GM10266 (cell line): ENCODE results near the gene PHACTR2.

ENCODE experiments used
- DNase-seq: peaks from one replicate; pipeline ENCODE4 v3.0.0; 2012; ENCODE audit errors: extremely low spot score
- TF ChIP-seq, protein P1 (sequence below): IDR thresholded peaks from 2 replicates; pipeline ENCODE4 v1.5.1; 2012; ENCODE audit warnings: mild to moderate bottlenecking, low read depth; ENCODE audit not compliant: control insufficient read depth, insufficient read depth; ENCODE audit errors: missing control alignments

The PHACTR2 gene

DNA sequence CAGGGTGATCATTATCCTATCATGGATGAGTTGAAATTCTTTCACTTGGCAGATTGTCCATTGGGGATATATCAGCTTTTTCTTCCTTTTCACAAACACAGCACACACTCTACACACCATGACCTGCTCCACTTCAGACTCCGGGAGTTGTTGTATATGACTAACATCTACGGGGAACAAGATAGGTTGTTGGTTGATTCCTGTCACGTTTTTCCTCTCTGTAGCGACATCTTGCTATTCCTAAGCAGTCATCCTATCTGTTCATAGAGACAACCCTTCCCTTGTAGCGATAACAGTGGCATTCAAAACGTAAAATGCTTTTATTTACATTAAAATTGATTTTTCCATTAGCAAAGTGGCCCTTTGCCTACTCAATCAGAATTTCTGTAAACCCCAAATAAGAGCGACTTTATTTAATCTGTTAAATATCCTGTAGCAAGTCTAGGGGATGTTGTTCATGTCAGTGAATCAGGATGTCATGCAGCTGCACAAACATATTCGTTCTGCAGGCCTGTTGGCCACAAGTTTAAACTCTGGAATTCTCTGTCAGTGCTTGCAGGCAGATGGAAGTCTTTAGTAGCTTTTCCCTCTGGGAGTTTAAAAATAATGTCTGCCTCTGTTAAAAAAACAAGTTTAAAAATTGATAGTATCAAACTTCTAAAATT lies 23.1 kb downstream of the PHACTR2 start:
- TF ChIP-seq, protein P1, sequence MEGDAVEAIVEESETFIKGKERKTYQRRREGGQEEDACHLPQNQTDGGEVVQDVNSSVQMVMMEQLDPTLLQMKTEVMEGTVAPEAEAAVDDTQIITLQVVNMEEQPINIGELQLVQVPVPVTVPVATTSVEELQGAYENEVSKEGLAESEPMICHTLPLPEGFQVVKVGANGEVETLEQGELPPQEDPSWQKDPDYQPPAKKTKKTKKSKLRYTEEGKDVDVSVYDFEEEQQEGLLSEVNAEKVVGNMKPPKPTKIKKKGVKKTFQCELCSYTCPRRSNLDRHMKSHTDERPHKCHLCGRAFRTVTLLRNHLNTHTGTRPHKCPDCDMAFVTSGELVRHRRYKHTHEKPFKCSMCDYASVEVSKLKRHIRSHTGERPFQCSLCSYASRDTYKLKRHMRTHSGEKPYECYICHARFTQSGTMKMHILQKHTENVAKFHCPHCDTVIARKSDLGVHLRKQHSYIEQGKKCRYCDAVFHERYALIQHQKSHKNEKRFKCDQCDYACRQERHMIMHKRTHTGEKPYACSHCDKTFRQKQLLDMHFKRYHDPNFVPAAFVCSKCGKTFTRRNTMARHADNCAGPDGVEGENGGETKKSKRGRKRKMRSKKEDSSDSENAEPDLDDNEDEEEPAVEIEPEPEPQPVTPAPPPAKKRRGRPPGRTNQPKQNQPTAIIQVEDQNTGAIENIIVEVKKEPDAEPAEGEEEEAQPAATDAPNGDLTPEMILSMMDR: no peak
- no peak for DNase-seq

DNA sequence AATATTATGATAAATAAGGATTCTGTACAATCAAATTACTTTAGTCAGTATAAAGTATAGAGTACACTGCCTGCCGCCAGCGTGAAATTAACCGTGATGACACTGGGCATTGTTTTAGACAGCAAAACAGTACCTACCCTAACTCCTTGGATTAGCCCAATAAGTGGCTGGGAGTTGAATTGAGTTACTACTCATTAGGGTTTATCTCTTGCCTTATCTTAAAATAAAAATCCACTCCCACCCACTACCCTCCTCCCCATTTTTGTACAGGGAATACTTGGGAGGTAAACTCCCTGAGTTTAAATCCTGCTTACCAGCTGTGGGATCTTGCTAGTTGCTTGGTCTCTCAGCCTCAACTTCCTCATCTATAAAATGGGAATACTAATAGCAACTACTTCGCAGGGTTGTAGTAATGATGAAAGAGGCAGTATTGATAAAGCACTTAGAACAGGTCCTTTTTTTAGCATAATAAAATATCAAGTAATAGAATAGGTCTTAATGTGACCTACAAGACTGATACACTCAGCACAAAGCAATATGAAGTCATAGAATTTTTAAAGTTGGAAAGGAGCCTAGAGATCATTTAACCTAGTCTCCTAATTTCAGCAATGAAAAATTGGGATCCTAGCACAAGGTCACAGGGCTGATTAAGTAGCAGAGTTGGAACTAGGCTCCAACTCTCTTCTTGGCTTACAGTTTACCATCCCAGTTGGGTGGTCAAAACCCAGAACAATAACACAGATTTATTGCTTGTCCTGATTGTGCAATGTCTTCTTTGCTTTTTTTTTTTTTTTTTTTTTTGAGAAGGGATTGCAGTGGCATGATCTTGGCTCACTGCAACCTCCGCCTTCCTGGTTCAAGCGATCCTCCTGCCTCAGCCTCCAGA lies 23.8 kb downstream of the PHACTR2 start:
- TF ChIP-seq, protein P1: no peak
- DNase-seq: no peak

DNA sequence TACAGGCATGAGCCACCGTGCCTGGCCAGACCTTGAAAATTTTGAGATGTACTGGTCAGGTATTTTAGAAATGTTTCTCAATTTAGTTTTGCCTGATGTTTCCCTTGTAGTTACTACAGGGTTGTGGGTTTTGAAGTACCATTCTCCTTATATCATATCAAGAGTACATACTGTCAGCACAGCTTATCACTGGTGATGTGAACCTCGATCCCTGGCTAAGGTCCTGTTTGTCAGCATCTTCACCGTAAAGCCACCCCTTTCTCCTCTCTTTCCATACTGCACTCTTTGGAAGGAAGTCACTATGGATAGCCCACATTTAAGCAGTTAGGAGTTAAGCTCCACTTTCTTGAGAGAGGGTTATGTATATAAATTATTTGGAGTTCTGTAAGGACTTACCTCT lies 27.8 kb downstream of the PHACTR2 start:
- DNase-seq: no peak
- TF ChIP-seq, protein P1: no peak

DNA sequence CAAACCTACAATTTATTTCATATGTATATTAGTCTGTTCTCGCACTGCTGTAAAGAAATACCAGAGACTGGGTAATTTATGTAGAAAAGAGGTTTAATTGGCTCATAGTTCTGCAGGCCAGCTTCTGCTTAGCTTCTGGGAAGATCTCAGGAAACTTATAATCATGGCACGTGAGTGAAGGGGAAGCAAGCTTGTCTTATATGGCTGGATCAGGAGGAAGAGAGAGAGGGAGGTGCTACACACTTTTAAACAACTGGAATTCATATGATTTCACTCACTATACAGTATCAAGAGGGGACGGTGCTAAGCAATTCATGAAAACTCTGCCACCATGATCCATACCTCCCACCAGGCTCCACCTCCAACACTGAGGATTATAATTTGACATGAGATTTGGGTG lies 29.9 kb downstream of the PHACTR2 start:
- no peak for DNase-seq
- TF ChIP-seq, protein P1: no peak

DNA sequence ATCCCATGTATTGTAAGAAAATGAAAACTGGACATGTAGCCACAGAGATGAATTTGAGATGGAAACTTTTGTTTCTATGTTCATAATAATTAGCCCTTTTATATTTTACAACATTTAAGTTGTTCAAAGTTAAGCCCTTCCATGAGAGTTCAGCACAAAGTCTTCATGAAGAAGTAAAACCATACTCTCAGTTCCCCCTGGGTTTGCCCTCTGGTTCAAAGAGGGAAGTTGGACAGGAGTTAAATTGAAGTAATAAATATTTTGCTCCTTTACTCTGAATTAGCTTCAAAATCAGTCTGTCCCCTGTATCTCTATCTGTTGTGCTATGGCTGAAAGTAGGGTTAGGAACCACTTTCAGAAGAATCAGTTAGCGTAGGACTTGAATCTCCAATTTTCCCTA lies 31.1 kb downstream of the PHACTR2 start:
- TF ChIP-seq, protein P1: no peak
- DNase-seq: no peak

DNA sequence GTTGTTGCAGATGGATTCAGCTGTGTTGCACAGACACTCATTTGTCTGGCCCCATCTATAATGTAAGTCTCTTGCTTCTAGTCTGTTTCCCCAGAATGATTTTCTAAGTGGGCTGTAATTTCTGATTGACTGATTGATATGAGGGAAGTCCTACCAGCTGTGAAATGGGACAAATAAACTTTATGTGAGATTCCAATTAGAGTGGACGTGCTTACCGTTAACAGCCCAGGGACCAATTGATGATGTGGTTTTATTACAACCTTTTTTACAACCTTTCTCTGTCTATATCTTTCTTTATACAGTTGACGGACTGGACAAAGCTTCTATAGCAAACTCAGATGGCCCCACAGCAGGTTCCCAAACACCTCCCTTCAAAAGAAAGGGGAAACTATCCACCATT lies 33.9 kb downstream of the PHACTR2 start:
- DNase-seq: no peak
- TF ChIP-seq, protein P1: no peak

DNA sequence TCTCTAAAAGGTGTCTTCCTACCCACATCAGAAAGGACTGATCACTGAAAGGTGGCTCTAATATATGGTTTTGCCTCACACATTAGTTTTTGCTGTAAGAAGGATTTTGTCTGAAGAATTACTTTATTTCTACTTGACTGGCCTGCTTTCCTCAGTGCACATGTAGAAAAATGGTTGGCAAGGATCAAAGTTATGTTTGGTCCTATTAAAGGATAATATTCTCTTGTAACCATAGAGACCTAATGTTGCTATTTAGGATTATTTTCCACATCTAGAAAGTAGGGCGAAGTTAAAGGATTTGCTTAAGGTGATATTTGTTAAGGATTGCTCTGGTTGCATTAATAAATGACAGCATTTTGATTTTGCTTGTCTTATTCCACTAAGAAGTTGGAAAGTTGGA lies 40.7 kb downstream of the PHACTR2 start:
- DNase-seq: no peak
- TF ChIP-seq, protein P1: no peak
